ENCODE measurements around the gene CH25H.
A peak's percentile ranks its signal among the peaks of the same experiment; 100 is the strongest.
"Not testable (repeated sequence)": the region's sequence is repeated elsewhere in the genome, so short reads cannot be mapped to it uniquely, and the experiment has no call there.

The CH25H gene

GRCh38 chr10:89207181-89207800 lies at the start of gene CH25H:
Gene CH25H (minus strand): TSS chr10:89207317. CDS start chr10:89207292, 25 bp downstream.
- DNase-seq (ENCODE audit: low read depth) = peak; percentile 21

GRCh38 chr10:89256340-89256739 lies 49.2 kb upstream of the CH25H start:
- no peak for DNase-seq (ENCODE audit: low read depth)

- DNase-seq (ENCODE audit: low read depth) = no peak
These were observed 48.7 kb upstream of the CH25H start for GRCh38 chr10:89255793-89256192.

GRCh38 chr10:89255091-89255579 lies 48.0 kb upstream of the CH25H start:
- not testable (repeated sequence) for DNase-seq (ENCODE audit: low read depth)

GRCh38 chr10:89252225-89252585 lies 45.1 kb upstream of the CH25H start:
- no peak for DNase-seq (ENCODE audit: low read depth)

GRCh38 chr10:89251409-89252224 lies 44.5 kb upstream of the CH25H start, which contains the start of gene LIPA:
Gene LIPA (minus strand): TSS chr10:89251775. CDS start chr10:89247648, 4,127 bp downstream.
- DNase-seq (ENCODE audit: low read depth) = peak; percentile 97

GRCh38 chr10:89250865-89251408 lies 43.8 kb upstream of the CH25H start:
- no peak for DNase-seq (ENCODE audit: low read depth)

GRCh38 chr10:89248990-89249389 lies 41.9 kb upstream of the CH25H start:
- DNase-seq (ENCODE audit: low read depth) = no peak

- not testable (repeated sequence) for DNase-seq (ENCODE audit: low read depth)
These were observed 40.5 kb upstream of the CH25H start for GRCh38 chr10:89247623-89248022.

- no peak for DNase-seq (ENCODE audit: low read depth)
These were observed 38.7 kb upstream of the CH25H start for GRCh38 chr10:89245802-89246201.

- no peak for DNase-seq (ENCODE audit: low read depth)
These were observed 35.9 kb upstream of the CH25H start for GRCh38 chr10:89242840-89243568.

- no peak for DNase-seq (ENCODE audit: low read depth)
These were observed 35.2 kb upstream of the CH25H start for GRCh38 chr10:89242345-89242684.

- no peak for DNase-seq (ENCODE audit: low read depth)
These were observed 34.6 kb upstream of the CH25H start for GRCh38 chr10:89241486-89242344.

GRCh38 chr10:89241026-89241425 lies 33.9 kb upstream of the CH25H start:
- no peak for DNase-seq (ENCODE audit: low read depth)

- DNase-seq (ENCODE audit: low read depth) = no peak
These were observed 33.4 kb upstream of the CH25H start for GRCh38 chr10:89240519-89240918.

GRCh38 chr10:89238956-89239644 lies 32.0 kb upstream of the CH25H start:
- DNase-seq (ENCODE audit: low read depth) = no peak

GRCh38 chr10:89237849-89238248 lies 30.7 kb upstream of the CH25H start:
- no peak for DNase-seq (ENCODE audit: low read depth)

- no peak for DNase-seq (ENCODE audit: low read depth)
These were observed 29.2 kb upstream of the CH25H start for GRCh38 chr10:89236226-89236797.

- no peak for DNase-seq (ENCODE audit: low read depth)
These were observed 28.1 kb upstream of the CH25H start for GRCh38 chr10:89235073-89235798.

GRCh38 chr10:89233033-89233432 lies 25.9 kb upstream of the CH25H start:
- no peak for DNase-seq (ENCODE audit: low read depth)

Data from T-helper 22 cell (primary cell).